ENCODE results near the gene RAB2B. TPM values are rescaled to one million over a fixed set of nuclear protein-coding genes. Genes with fewer than 3 reads are reported as not detected.

Gene RAB2B
- total RNA-seq, 2 donors from 2014 or later: 41.2 to 42.9 TPM

- Mint-ChIP-seq H3K4me3 (no peak overlapping the region), H3K27ac (peak overlapping the region; percentile 32), H3K27me3 (ENCODE audit: insufficient read depth) (no peaks in the 10 kb centered on the region), H3K9me3 (no peaks in the 10 kb centered on the region), H3K4me1 (no peaks in the 10 kb centered on the region), H3K36me3 (ENCODE audit: low read depth) (peaks cover 28% of the 10 kb centered on the region)
- DNase-seq: no peak
- no peaks in the 10 kb centered on the region for H3K4me1 ChIP-seq (ENCODE audit: control insufficient read depth, insufficient read depth, low read length)
- no peak for TF ChIP-seq CTCF (conservative IDR thresholded peaks at IDR 0.05)
- H3K36me3 ChIP-seq (ENCODE audit: control insufficient read depth, insufficient read depth, low read length): peaks cover 40% of the 10 kb centered on the region
- H3K9me3 ChIP-seq (ENCODE audit: control insufficient read depth, low read length): no peaks in the 10 kb centered on the region
- no peak overlapping the region for H3K27ac ChIP-seq (ENCODE audit: low read depth, low read length)
- no peak overlapping the region for H3K9ac ChIP-seq (ENCODE audit: extremely low read depth, low read length, poor library complexity, severe bottlenecking)
- WGBS, 2 experiments (ENCODE audit: insufficient coverage in 1 of 2, insufficient read length in 1 of 2): 82 to 100% methylated on average over 1 of the region's 1 CpG
- H3K27me3 ChIP-seq (ENCODE audit: control insufficient read depth, insufficient read depth, low read length, poor library complexity, severe bottlenecking): no peaks in the 10 kb centered on the region
- no peak overlapping the region for H3K4me3 ChIP-seq (ENCODE audit: low read length)
These were observed 9.9 kb upstream of the RAB2B start for GRCh38 chr14:21486640-21487087.

GRCh38 chr14:21476523-21476924 lies 235 bp downstream of the RAB2B start:
- Mint-ChIP-seq H3K27me3 (ENCODE audit: insufficient read depth) (no peaks in the 10 kb centered on the region), H3K27ac (peak overlapping the region; percentile 96), H3K4me1 (peaks cover 13% of the 10 kb centered on the region), H3K4me3 (peak overlapping the region; percentile 100), H3K36me3 (ENCODE audit: low read depth) (peaks cover 31% of the 10 kb centered on the region), H3K9me3 (no peaks in the 10 kb centered on the region)
- TF ChIP-seq CTCF (conservative IDR thresholded peaks at IDR 0.05): no peak
- Histone ChIP-seq H3K27me3 (ENCODE audit: control insufficient read depth, insufficient read depth, low read length, poor library complexity, severe bottlenecking) (no peaks in the 10 kb centered on the region), H3K4me3 (ENCODE audit: low read length) (peak overlapping the region; percentile 95), H3K4me1 (ENCODE audit: control insufficient read depth, insufficient read depth, low read length) (peaks cover 5% of the 10 kb centered on the region), H3K27ac (ENCODE audit: low read depth, low read length) (no peak overlapping the region), H3K36me3 (ENCODE audit: control insufficient read depth, insufficient read depth, low read length) (peaks cover 31% of the 10 kb centered on the region), H3K9ac (ENCODE audit: extremely low read depth, low read length, poor library complexity, severe bottlenecking) (peak overlapping the region; percentile 63), H3K9me3 (ENCODE audit: control insufficient read depth, low read length) (no peaks in the 10 kb centered on the region)
- DNase-seq: no peak
- WGBS, 2 experiments (ENCODE audit: insufficient coverage in 1 of 2, insufficient read length in 1 of 2): 0 to 3% methylated on average over 7 to 27 of the region's 27 CpGs

- H3K27me3 Mint-ChIP-seq (ENCODE audit: insufficient read depth): no peaks in the 10 kb centered on the region
- peaks cover 35% of the 10 kb centered on the region for H3K36me3 Mint-ChIP-seq (ENCODE audit: low read depth)
- Histone ChIP-seq H3K36me3 (ENCODE audit: control insufficient read depth, insufficient read depth, low read length) (peaks cover 28% of the 10 kb centered on the region), H3K9me3 (ENCODE audit: control insufficient read depth, low read length) (no peaks in the 10 kb centered on the region), H3K4me1 (ENCODE audit: control insufficient read depth, insufficient read depth, low read length) (peaks cover 5% of the 10 kb centered on the region), H3K27ac (ENCODE audit: low read depth, low read length) (no peak overlapping the region), H3K4me3 (ENCODE audit: low read length) (peak overlapping the region; percentile 95), H3K9ac (ENCODE audit: extremely low read depth, low read length, poor library complexity, severe bottlenecking) (peak overlapping the region; percentile 63), H3K27me3 (ENCODE audit: control insufficient read depth, insufficient read depth, low read length, poor library complexity, severe bottlenecking) (no peaks in the 10 kb centered on the region)
- WGBS, 2 experiments (ENCODE audit: insufficient coverage in 1 of 2, insufficient read length in 1 of 2): 62 to 100% methylated on average over 2 to 10 of the region's 10 CpGs
- H3K27ac Mint-ChIP-seq: peak overlapping the region; percentile 96
- peaks cover 13% of the 10 kb centered on the region for H3K4me1 Mint-ChIP-seq
- peak overlapping the region; percentile 100 for H3K4me3 Mint-ChIP-seq
- no peak for TF ChIP-seq CTCF (conservative IDR thresholded peaks at IDR 0.05)
- no peak for DNase-seq
- no peaks in the 10 kb centered on the region for H3K9me3 Mint-ChIP-seq
These were observed 814 bp downstream of the RAB2B start for GRCh38 chr14:21475767-21476522.
